ENCODE results near the gene EMX2.

Gene EMX2

GRCh38 chr10:117545141-117546019 is 2.8 kb downstream of the EMX2 start:
- no peak for DNase-seq

- DNase-seq = no peak
Measured at GRCh38 chr10:117546020-117546580, 3.6 kb downstream of the EMX2 start.

GRCh38 chr10:117546581-117547015 is 4.1 kb downstream of the EMX2 start:
- no peak for DNase-seq

GRCh38 chr10:117547016-117547715 is 4.6 kb downstream of the EMX2 start:
- DNase-seq = no peak

- DNase-seq = no peak
Measured at GRCh38 chr10:117547716-117548668, 5.4 kb downstream of the EMX2 start.

GRCh38 chr10:117549100-117549585 is 6.6 kb downstream of the EMX2 start:
- DNase-seq = no peak

GRCh38 chr10:117550076-117550475 is 7.5 kb downstream of the EMX2 start:
- DNase-seq = no peak

- DNase-seq = no peak
Measured at GRCh38 chr10:117550599-117551329, 8.2 kb downstream of the EMX2 start.

GRCh38 chr10:117551330-117552155 is 9.0 kb downstream of the EMX2 start:
- no peak for DNase-seq

GRCh38 chr10:117552156-117552631 is 9.6 kb downstream of the EMX2 start:
- DNase-seq = no peak

GRCh38 chr10:117552701-117553141 is 10.2 kb downstream of the EMX2 start:
- no peak for DNase-seq

- DNase-seq = no peak
Measured at GRCh38 chr10:117553142-117553814, 10.7 kb downstream of the EMX2 start.

- DNase-seq = no peak
Measured at GRCh38 chr10:117553815-117554172, 11.2 kb downstream of the EMX2 start.

- no peak for DNase-seq
Measured at GRCh38 chr10:117554241-117554814, 11.8 kb downstream of the EMX2 start.

GRCh38 chr10:117555017-117555416 is 12.5 kb downstream of the EMX2 start:
- DNase-seq = no peak

- DNase-seq = no peak
Measured at GRCh38 chr10:117555863-117556262, 13.3 kb downstream of the EMX2 start.

- DNase-seq = no peak
Measured at GRCh38 chr10:117556356-117556755, 13.8 kb downstream of the EMX2 start.

- DNase-seq = no peak
Measured at GRCh38 chr10:117559712-117560111, 17.2 kb downstream of the EMX2 start.

- DNase-seq = no peak
Measured at GRCh38 chr10:117560942-117561341, 18.4 kb downstream of the EMX2 start.
